ENCODE data around the gene CAMK2G.

- TF ChIP-seq CTCF (IDR thresholded peaks at IDR 0.05; ENCODE audit: low read depth, low read length, poor library complexity, severe bottlenecking) (no peak), EZH2phosphoT487 (IDR thresholded peaks at IDR 0.05; ENCODE audit: borderline replicate concordance, low read length) (no peak)
Observed at GRCh38 chr10:73763343-73763742, 111.0 kb downstream of the CAMK2G start.

Data from DOHH2 (cell line).